ENCODE measurements around the gene ZNF772.

Gene ZNF772

GRCh38 chr19:57419439-57419838, 57.9 kb downstream of the ZNF772 start:
- DNase-seq (ENCODE audit: insufficient read length, low spot score) (no peak), FAIRE-seq (no peak)
- TF ChIP-seq CTCF (IDR thresholded peaks at IDR 0.05; ENCODE audit: insufficient read depth, missing control alignments) = no peak
